ENCODE measurements around the gene ADGRD1.
A peak's percentile ranks its signal among the peaks of the same experiment; 100 is the strongest.
"Not testable (repeated sequence)": the region's sequence is repeated elsewhere in the genome, so short reads cannot be mapped to it uniquely, and the experiment has no call there.

ADGRD1 gene

DNA sequence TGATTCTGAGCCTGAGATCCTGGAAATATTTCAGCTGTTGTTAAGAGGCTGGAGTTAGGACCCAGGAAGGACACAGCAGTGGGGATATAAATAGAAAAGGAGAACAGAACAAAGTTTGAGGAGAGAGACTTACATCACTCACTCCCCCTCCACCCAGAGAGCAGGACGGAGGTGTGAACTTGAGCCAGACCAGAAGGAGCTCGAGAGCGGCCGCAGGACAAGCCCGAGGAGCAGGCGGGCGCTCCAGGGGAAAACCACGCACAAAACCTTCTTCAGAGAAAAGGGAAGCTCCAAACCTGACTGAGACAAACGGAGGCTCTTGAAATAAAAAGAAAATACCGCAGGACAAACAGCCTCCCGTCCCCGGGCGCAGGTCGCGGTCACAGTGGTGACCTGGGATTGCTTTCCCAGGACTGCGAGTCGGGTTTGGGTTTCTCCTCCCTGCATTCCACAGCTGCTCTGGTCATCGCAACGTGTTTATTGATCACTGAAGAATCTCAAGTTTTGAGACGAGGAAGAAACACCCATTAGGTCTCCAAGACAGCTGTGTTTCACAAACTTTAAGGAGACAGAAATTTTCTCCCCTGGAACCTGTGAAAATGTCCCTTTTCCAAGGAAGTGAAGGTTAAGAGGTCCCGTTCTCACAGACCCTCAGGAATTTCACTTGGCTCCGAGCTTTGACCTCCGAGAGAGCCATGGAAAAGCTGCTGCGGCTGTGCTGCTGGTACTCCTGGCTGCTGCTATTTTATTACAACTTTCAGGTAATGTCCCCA lies at the start of gene ADGRD1:
TSS of gene ADGRD1 (plus strand) at position 137 of the 773 bp plus-strand sequence. CDS start at position 696, 559 bp downstream.
- peaks cover 4% of the 10 kb centered on the region for H3K4me1 ChIP-seq (ENCODE audit: control insufficient read depth, low read depth, low read length)
- H3K4me3 ChIP-seq (ENCODE audit: low read length): no peak within 1 kb of the TSS
- H3K27ac ChIP-seq (ENCODE audit: low read length): no peak within 1 kb of the TSS
- H3K27me3 ChIP-seq (ENCODE audit: control insufficient read depth, insufficient read depth, low read length): peaks cover 3% of the 10 kb centered on the region
- H3K9ac ChIP-seq (ENCODE audit: low read length): no peak within 1 kb of the TSS
- no peaks in the 10 kb centered on the region for H3K9me3 ChIP-seq (ENCODE audit: control insufficient read depth, low read depth, low read length)
- no peaks in the 10 kb centered on the region for H3K36me3 ChIP-seq (ENCODE audit: control insufficient read depth, low read depth, low read length)

DNA sequence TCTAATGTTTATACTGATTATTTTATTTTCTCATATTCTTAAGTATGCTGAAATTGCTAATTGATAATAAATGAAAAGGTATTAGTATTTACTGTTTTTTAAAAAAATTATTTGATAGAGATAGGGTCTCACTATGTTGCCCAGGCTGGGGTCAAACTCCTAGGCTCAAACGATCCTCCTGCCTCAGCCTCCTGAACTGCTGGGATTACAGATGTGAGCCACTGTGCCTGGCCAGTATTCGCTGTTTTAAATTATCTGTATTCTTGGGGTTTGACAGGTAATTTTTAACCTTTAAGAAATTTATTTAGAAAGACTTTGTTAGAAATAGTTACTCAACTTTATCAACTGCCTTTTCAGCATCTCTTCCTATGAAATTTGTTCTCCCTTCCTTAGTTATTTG lies 49.6 kb upstream of the ADGRD1 start:
- Histone ChIP-seq H3K4me1 (ENCODE audit: control insufficient read depth, low read depth, low read length) (no peaks in the 10 kb centered on the region), H3K27ac (ENCODE audit: low read length) (no peak overlapping the region), H3K4me3 (ENCODE audit: low read length) (no peak overlapping the region)

GRCh38 chr12:130904936-130905455 lies 48.7 kb upstream of the ADGRD1 start:
- not testable (repeated sequence) for H3K4me3 ChIP-seq (ENCODE audit: low read length); H3K9me3 ChIP-seq (ENCODE audit: control insufficient read depth, low read depth, low read length); H3K9ac ChIP-seq (ENCODE audit: low read length); H3K36me3 ChIP-seq (ENCODE audit: control insufficient read depth, low read depth, low read length); H3K27me3 ChIP-seq (ENCODE audit: control insufficient read depth, insufficient read depth, low read length); H3K4me1 ChIP-seq (ENCODE audit: control insufficient read depth, low read depth, low read length); H3K27ac ChIP-seq (ENCODE audit: low read length)

More for the DNA sequence above, 49.6 kb upstream of the ADGRD1 start:
- no peaks in the 10 kb centered on the region for H3K9me3 ChIP-seq (ENCODE audit: control insufficient read depth, low read depth, low read length)
- H3K9ac ChIP-seq (ENCODE audit: low read length): no peak overlapping the region
- H3K36me3 ChIP-seq (ENCODE audit: control insufficient read depth, low read depth, low read length): no peaks in the 10 kb centered on the region
- H3K27me3 ChIP-seq (ENCODE audit: control insufficient read depth, insufficient read depth, low read length): no peaks in the 10 kb centered on the region

DNA sequence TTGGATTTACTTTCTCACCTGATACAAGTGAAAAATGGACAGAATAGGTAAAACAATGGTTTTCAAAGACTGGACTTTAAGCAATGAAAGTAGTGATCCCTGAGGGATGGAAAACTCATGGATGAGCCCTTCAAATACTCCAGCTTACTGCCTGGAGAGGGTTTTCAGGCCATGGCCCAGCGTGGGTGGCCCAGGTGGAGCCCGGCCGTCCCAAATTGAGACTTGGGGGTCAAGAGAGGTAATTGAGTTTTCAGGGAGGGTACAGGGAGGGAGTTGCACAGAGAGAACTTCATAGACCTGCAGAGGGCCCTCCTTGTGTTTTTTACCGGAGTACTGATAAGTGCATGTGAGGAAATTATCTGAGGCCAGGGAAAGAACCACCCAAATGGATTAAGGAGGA lies 44.6 kb upstream of the ADGRD1 start:
- H3K27ac ChIP-seq (ENCODE audit: low read length): no peak overlapping the region
- no peaks in the 10 kb centered on the region for H3K4me1 ChIP-seq (ENCODE audit: control insufficient read depth, low read depth, low read length)
- no peaks in the 10 kb centered on the region for H3K36me3 ChIP-seq (ENCODE audit: control insufficient read depth, low read depth, low read length)
- H3K4me3 ChIP-seq (ENCODE audit: low read length): no peak overlapping the region
- H3K9ac ChIP-seq (ENCODE audit: low read length): no peak overlapping the region
- no peaks in the 10 kb centered on the region for H3K9me3 ChIP-seq (ENCODE audit: control insufficient read depth, low read depth, low read length)
- H3K27me3 ChIP-seq (ENCODE audit: control insufficient read depth, insufficient read depth, low read length): no peaks in the 10 kb centered on the region

GRCh38 chr12:130911193-130911592 lies 42.5 kb upstream of the ADGRD1 start:
- no peaks in the 10 kb centered on the region for H3K36me3 ChIP-seq (ENCODE audit: control insufficient read depth, low read depth, low read length)
- H3K9ac ChIP-seq (ENCODE audit: low read length): no peak overlapping the region
- no peaks in the 10 kb centered on the region for H3K4me1 ChIP-seq (ENCODE audit: control insufficient read depth, low read depth, low read length)
- H3K27me3 ChIP-seq (ENCODE audit: control insufficient read depth, insufficient read depth, low read length): no peaks in the 10 kb centered on the region
- H3K9me3 ChIP-seq (ENCODE audit: control insufficient read depth, low read depth, low read length): no peaks in the 10 kb centered on the region
- no peak overlapping the region for H3K27ac ChIP-seq (ENCODE audit: low read length)
- H3K4me3 ChIP-seq (ENCODE audit: low read length): no peak overlapping the region

- Histone ChIP-seq H3K4me1 (ENCODE audit: control insufficient read depth, low read depth, low read length) (peaks cover 5% of the 10 kb centered on the region), H3K36me3 (ENCODE audit: control insufficient read depth, low read depth, low read length) (no peaks in the 10 kb centered on the region), H3K27me3 (ENCODE audit: control insufficient read depth, insufficient read depth, low read length) (peaks cover 6% of the 10 kb centered on the region), H3K27ac (ENCODE audit: low read length) (no peak overlapping the region), H3K9me3 (ENCODE audit: control insufficient read depth, low read depth, low read length) (no peaks in the 10 kb centered on the region), H3K9ac (ENCODE audit: low read length) (no peak overlapping the region), H3K4me3 (ENCODE audit: low read length) (no peak overlapping the region)
Observed at GRCh38 chr12:130911933-130912332, 41.8 kb upstream of the ADGRD1 start.

DNA sequence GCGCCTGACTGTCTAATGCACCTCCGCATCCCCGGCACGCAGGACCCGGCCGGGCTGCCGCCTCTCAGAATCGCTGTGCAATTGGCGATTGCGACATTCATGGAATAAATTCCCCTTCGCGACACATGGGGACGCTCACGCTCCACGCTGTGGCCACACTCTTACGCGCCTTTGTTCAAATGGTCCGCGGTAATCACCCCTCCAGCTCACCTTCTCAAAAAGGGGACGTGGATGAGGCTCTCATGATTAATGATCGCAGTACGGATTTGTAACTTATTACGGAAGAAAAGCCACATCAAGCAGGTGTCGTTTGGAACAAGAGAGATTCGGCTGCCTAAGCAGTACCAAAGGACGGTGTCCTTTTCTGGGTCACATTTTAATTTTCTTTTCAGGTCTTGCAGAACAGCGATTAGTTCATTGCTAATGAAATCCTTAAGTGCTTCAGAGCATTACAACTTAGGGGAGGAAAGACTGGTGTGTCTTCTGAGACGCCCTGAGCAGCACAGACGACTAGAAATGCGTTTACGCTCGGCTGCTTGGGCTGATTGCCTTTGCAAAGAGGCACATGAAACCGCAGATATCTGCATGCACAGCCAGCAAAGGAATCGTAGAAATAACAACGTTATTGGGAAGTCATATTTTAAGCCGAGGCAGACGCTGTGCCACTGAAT lies 37.3 kb upstream of the ADGRD1 start:
- Histone ChIP-seq H3K9ac (ENCODE audit: low read length) (no peak overlapping the region), H3K9me3 (ENCODE audit: control insufficient read depth, low read depth, low read length) (no peaks in the 10 kb centered on the region), H3K27ac (ENCODE audit: low read length) (no peak overlapping the region), H3K36me3 (ENCODE audit: control insufficient read depth, low read depth, low read length) (no peaks in the 10 kb centered on the region), H3K4me1 (ENCODE audit: control insufficient read depth, low read depth, low read length) (peaks cover 5% of the 10 kb centered on the region), H3K4me3 (ENCODE audit: low read length) (peak overlapping the region; percentile 11), H3K27me3 (ENCODE audit: control insufficient read depth, insufficient read depth, low read length) (peaks cover 7% of the 10 kb centered on the region)

DNA sequence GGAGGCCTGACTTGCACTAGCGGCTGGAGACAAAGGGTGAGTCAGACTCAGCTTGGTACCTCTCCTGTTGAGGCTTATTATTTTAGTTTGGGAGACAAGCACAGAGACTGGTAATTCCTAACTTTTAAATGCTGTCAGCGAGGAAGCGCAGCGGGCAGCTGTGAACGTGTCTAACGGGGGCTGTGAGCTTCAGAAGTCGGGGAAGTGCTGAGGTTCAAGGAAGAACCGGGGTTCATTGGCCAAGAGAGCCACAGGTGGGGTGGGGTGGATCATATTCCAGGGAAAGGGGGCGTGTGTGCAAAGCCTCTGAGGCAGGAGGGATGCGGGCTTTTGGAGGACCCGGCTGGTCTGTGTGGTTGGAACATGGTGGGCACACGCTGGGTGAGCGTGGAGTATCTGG lies 36.1 kb upstream of the ADGRD1 start:
- H3K36me3 ChIP-seq (ENCODE audit: control insufficient read depth, low read depth, low read length): no peaks in the 10 kb centered on the region
- H3K4me1 ChIP-seq (ENCODE audit: control insufficient read depth, low read depth, low read length): peaks cover 5% of the 10 kb centered on the region
- H3K9me3 ChIP-seq (ENCODE audit: control insufficient read depth, low read depth, low read length): no peaks in the 10 kb centered on the region
- H3K27ac ChIP-seq (ENCODE audit: low read length): no peak overlapping the region
- H3K4me3 ChIP-seq (ENCODE audit: low read length): no peak overlapping the region
- H3K27me3 ChIP-seq (ENCODE audit: control insufficient read depth, insufficient read depth, low read length): peaks cover 7% of the 10 kb centered on the region
- no peak overlapping the region for H3K9ac ChIP-seq (ENCODE audit: low read length)

GRCh38 chr12:130919086-130919485 lies 34.6 kb upstream of the ADGRD1 start:
- H3K9ac ChIP-seq (ENCODE audit: low read length): no peak overlapping the region
- H3K36me3 ChIP-seq (ENCODE audit: control insufficient read depth, low read depth, low read length): no peaks in the 10 kb centered on the region
- no peak overlapping the region for H3K4me3 ChIP-seq (ENCODE audit: low read length)
- H3K4me1 ChIP-seq (ENCODE audit: control insufficient read depth, low read depth, low read length): peaks cover 5% of the 10 kb centered on the region
- H3K27me3 ChIP-seq (ENCODE audit: control insufficient read depth, insufficient read depth, low read length): peaks cover 7% of the 10 kb centered on the region
- H3K27ac ChIP-seq (ENCODE audit: low read length): no peak overlapping the region
- no peaks in the 10 kb centered on the region for H3K9me3 ChIP-seq (ENCODE audit: control insufficient read depth, low read depth, low read length)

- Histone ChIP-seq H3K27ac (ENCODE audit: low read length) (no peak overlapping the region), H3K4me3 (ENCODE audit: low read length) (no peak overlapping the region), H3K9ac (ENCODE audit: low read length) (no peak overlapping the region), H3K27me3 (ENCODE audit: control insufficient read depth, insufficient read depth, low read length) (peaks cover 7% of the 10 kb centered on the region), H3K9me3 (ENCODE audit: control insufficient read depth, low read depth, low read length) (no peaks in the 10 kb centered on the region), H3K36me3 (ENCODE audit: control insufficient read depth, low read depth, low read length) (no peaks in the 10 kb centered on the region), H3K4me1 (ENCODE audit: control insufficient read depth, low read depth, low read length) (peaks cover 5% of the 10 kb centered on the region)
Observed at GRCh38 chr12:130920119-130920703, 33.5 kb upstream of the ADGRD1 start.

DNA sequence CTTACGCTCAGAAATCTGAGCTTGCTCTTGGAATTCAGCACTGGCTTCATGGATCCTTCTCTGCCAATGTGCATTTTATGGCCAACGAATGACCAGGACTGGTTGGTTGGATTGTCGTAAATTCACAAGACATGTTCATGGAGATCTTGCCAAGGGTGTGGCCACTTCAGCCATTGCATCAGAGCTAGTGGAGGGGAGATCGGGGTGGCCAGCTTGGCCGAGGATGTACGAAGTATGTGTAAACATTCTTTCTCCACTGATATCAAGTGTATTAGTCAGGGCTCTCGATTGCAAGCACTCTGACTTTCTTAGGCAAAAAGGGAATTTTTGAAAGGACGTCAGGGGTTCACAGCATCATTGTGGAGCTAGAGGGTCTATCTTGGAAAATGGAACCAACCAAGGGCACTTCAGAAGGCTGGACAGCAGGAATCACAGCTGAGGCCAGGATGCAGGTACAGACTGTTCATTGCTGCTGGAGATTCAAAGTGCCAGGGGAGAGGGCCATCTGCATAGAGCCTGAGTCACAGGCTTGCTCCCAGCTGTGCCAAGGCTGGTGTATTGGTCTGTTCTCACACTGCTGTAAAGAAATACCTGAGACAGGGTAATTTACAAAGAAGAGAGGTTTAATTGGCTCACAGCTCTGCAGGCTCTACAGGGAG lies 32.9 kb upstream of the ADGRD1 start:
- Histone ChIP-seq H3K27ac (ENCODE audit: low read length) (no peak overlapping the region), H3K4me3 (ENCODE audit: low read length) (no peak overlapping the region), H3K27me3 (ENCODE audit: control insufficient read depth, insufficient read depth, low read length) (peaks cover 7% of the 10 kb centered on the region), H3K36me3 (ENCODE audit: control insufficient read depth, low read depth, low read length) (no peaks in the 10 kb centered on the region), H3K4me1 (ENCODE audit: control insufficient read depth, low read depth, low read length) (peaks cover 5% of the 10 kb centered on the region), H3K9me3 (ENCODE audit: control insufficient read depth, low read depth, low read length) (no peaks in the 10 kb centered on the region), H3K9ac (ENCODE audit: low read length) (no peak overlapping the region)
